ENCODE measurements around the gene CHD6.

GRCh38 chr20:41366546-41367392 is 251.4 kb downstream of the CHD6 start, which contains the start of gene EMILIN3:
- no peak for TF ChIP-seq CTCF (IDR thresholded peaks at IDR 0.05)
- TF ChIP-seq POLR2A (IDR thresholded peaks at IDR 0.05) = no peak

All from heart left ventricle (tissue), 13 donors.